ENCODE measurements around the gene TSSC4. TPM values are rescaled to one million over a fixed set of nuclear protein-coding genes. Genes with fewer than 3 reads are reported as not detected.

Gene TSSC4
- total RNA-seq, 1 experiment from 2014 or later: 87.6 TPM

- DNase-seq (ENCODE audit: low read depth): no peak
These were observed 15.2 kb downstream of the TSSC4 start for GRCh38 chr11:2415601-2416380.

- DNase-seq (ENCODE audit: low read depth): no peak
These were observed 16.2 kb downstream of the TSSC4 start for GRCh38 chr11:2416765-2417164.

- no peak for DNase-seq (ENCODE audit: low read depth)
These were observed 17.5 kb downstream of the TSSC4 start for GRCh38 chr11:2417856-2418692.

GRCh38 chr11:2418693-2419360 lies 18.3 kb downstream of the TSSC4 start:
- no peak for DNase-seq (ENCODE audit: low read depth)

- peak; percentile 68 for DNase-seq (ENCODE audit: low read depth)
These were observed 19.3 kb downstream of the TSSC4 start for GRCh38 chr11:2419638-2420501.

- DNase-seq (ENCODE audit: low read depth): peak; percentile 71
These were observed 20.1 kb downstream of the TSSC4 start for GRCh38 chr11:2420502-2421225.

- DNase-seq (ENCODE audit: low read depth): no peak
These were observed 20.9 kb downstream of the TSSC4 start for GRCh38 chr11:2421226-2421994.

GRCh38 chr11:2421996-2422395 lies 21.4 kb downstream of the TSSC4 start:
- DNase-seq (ENCODE audit: low read depth): no peak

- DNase-seq (ENCODE audit: low read depth): no peak
These were observed 22.1 kb downstream of the TSSC4 start for GRCh38 chr11:2422461-2423156.

- DNase-seq (ENCODE audit: low read depth): no peak
These were observed 22.8 kb downstream of the TSSC4 start for GRCh38 chr11:2423157-2424025.

GRCh38 chr11:2424811-2425495 lies 24.4 kb downstream of the TSSC4 start:
- DNase-seq (ENCODE audit: low read depth): no peak

GRCh38 chr11:2425506-2425905 lies 25.0 kb downstream of the TSSC4 start:
- DNase-seq (ENCODE audit: low read depth): no peak

GRCh38 chr11:2426221-2426620 lies 25.7 kb downstream of the TSSC4 start:
- DNase-seq (ENCODE audit: low read depth): no peak

GRCh38 chr11:2426826-2427521 lies 26.4 kb downstream of the TSSC4 start:
- no peak for DNase-seq (ENCODE audit: low read depth)

GRCh38 chr11:2427721-2428321 lies 27.3 kb downstream of the TSSC4 start:
- no peak for DNase-seq (ENCODE audit: low read depth)

GRCh38 chr11:2428322-2428795 lies 27.8 kb downstream of the TSSC4 start:
- peak; percentile 44 for DNase-seq (ENCODE audit: low read depth)
